H1 (cell line): ENCODE data around the gene ZNF687. TPM values are rescaled to one million over a fixed set of nuclear protein-coding genes. Genes with fewer than 3 reads are reported as not detected.

Experiments used
- CHD7 ChIP-seq: fragments of 300-600 bp; sonication (generic); IDR thresholded peaks from 2 replicates; pipeline ENCODE4 v1.7.1; 2012; ENCODE audit warnings: low read length, moderate library complexity, mild to moderate bottlenecking, inconsistent platforms; ENCODE audit not compliant: insufficient replicate concordance
- EP300 ChIP-seq, 2 experiments: IDR thresholded peaks; 1 replicate in 1 of 2; 2 replicates in 1 of 2; pipeline ENCODE4 v1.6.1; 2011 to 2012; ENCODE audit warnings: low read depth in 2 of 2, low read length in 2 of 2, mild to moderate bottlenecking in 2 of 2, borderline replicate concordance in 1 of 2, inconsistent platforms in 1 of 2, moderate library complexity in 1 of 2
- HDAC2 ChIP-seq, 2 experiments: fragments of 300-600 bp in 1 of 2; sonication (generic) in 1 of 2; IDR thresholded peaks; 2 replicates each; pipeline ENCODE4 v1.6.1; 2011 to 2012; ENCODE audit warnings: low read depth in 2 of 2, low read length in 2 of 2, mild to moderate bottlenecking in 2 of 2, moderate library complexity in 2 of 2, borderline replicate concordance in 1 of 2, inconsistent platforms in 1 of 2
- POLR2A ChIP-seq, 2 experiments: IDR thresholded peaks; 1 replicate in 1 of 2; 2 replicates in 1 of 2; pipeline ENCODE4 v1.6.1; 2011; ENCODE audit warnings: low read depth in 2 of 2, low read length in 2 of 2, mild to moderate bottlenecking in 2 of 2; ENCODE audit errors: control extremely low read depth in 1 of 2
- POU5F1 ChIP-seq: IDR thresholded peaks from 2 replicates; pipeline ENCODE4 v1.6.1; 2011; ENCODE audit warnings: low read depth, mild to moderate bottlenecking, low read length, moderate library complexity
- RBBP5 ChIP-seq: IDR thresholded peaks from 2 replicates; pipeline ENCODE4 v1.7.1; 2012; ENCODE audit warnings: low read depth, mild to moderate bottlenecking, inconsistent platforms, low read length, moderate library complexity, borderline replicate concordance
- RXRA ChIP-seq: IDR thresholded peaks from 2 replicates; pipeline ENCODE4 v1.6.1; 2011; ENCODE audit warnings: low read depth, mild to moderate bottlenecking, low read length, moderate library complexity; ENCODE audit not compliant: insufficient read depth
- SIN3A ChIP-seq, 2 experiments: IDR thresholded peaks in 1 of 2; conservative IDR thresholded peaks in 1 of 2; 2 replicates each; pipeline ENCODE4 v1.6.1; 2011 to 2012; ENCODE audit warnings: low read length in 2 of 2, improper control_type of control experiment in 1 of 2, low read depth in 1 of 2, mild to moderate bottlenecking in 1 of 2
- TCF12 ChIP-seq: IDR thresholded peaks from 2 replicates; pipeline ENCODE4 v1.6.1; 2011; ENCODE audit warnings: low read depth, mild to moderate bottlenecking, low read length
- USF2 ChIP-seq: IDR thresholded peaks from 2 replicates; pipeline ENCODE4 v1.6.1; 2011; ENCODE audit warnings: low read length, improper control_type of control experiment
- polyA plus RNA-seq, 7 experiments: library from polyadenylated mRNA; depleted of rRNA in 3 of 7; stranded (reverse) in 5 of 7; unstranded in 2 of 7; fragments of >200 nt in 5 of 7; fragments of 200-250 nt in 2 of 7; gene quantifications; 1 replicate in 5 of 7; 2 replicates in 1 of 7; 4 replicates in 1 of 7; pipeline versions ENCODE4 v1.2.1 to v1.2.3, GENCODE V29; 2011 to 2013; ENCODE audit warnings: missing spikeins in 2 of 7, mixed read lengths in 2 of 7
- total RNA-seq: library from RNA; stranded (reverse); fragmentation: NEBNext Ultra II Directional; extraction: Animal tissue kit (Norgen Biotek cat#: 25700); gene quantifications from 2 replicates; pipeline ENCODE4 v1.2.1, GENCODE V29; 2021

ZNF687 gene
- total and polyA plus RNA-seq, 2 of the 8 experiments (the other 6 are each of a cell fraction or from before 2014, with no cell fraction given) = 45.9 to 69.9 TPM

- TF ChIP-seq CHD7 = no peak
- no peak for TF ChIP-seq SIN3A (conservative IDR thresholded peaks at IDR 0.05 in 1 of 2, IDR thresholded peaks at IDR 0.05 in 1 of 2; ENCODE audit: low read depth in 1 of 2, low read length in 2 of 2)
- TF ChIP-seq TCF12 = no peak
- no peak for TF ChIP-seq EP300 (IDR thresholded peaks at IDR 0.05; ENCODE audit: borderline replicate concordance in 1 of 2, low read depth in 2 of 2, low read length in 2 of 2)
- TF ChIP-seq RXRA = no peak
- TF ChIP-seq POLR2A (IDR thresholded peaks at IDR 0.05; ENCODE audit: control extremely low read depth in 1 of 2, low read depth in 2 of 2, low read length in 2 of 2) = no peak
- no peak for TF ChIP-seq RBBP5
- no peak for TF ChIP-seq POU5F1
- no peak for TF ChIP-seq HDAC2 (IDR thresholded peaks at IDR 0.05; ENCODE audit: borderline replicate concordance in 1 of 2, low read depth in 2 of 2, low read length in 2 of 2)
- TF ChIP-seq USF2 = no peak
Observed at GRCh38 chr1:151334822-151335221, 52.7 kb downstream of the ZNF687 start (continued).
